ENCODE data around the gene PRELID3B.
A peak's percentile ranks its signal among the peaks of the same experiment; 100 is the strongest.

Gene PRELID3B

GRCh38 chr20:58993332-58994248 is 49.0 kb downstream of the PRELID3B start:
- DNase-seq = no peak

- DNase-seq = no peak
These were observed 49.7 kb downstream of the PRELID3B start for GRCh38 chr20:58992911-58993310.

- DNase-seq = peak in 1 of 2 experiments; percentile 7
These were observed 50.9 kb downstream of the PRELID3B start for GRCh38 chr20:58991715-58992114.

- peak in 1 of 2 experiments; percentile 11 for DNase-seq
These were observed 51.7 kb downstream of the PRELID3B start for GRCh38 chr20:58990651-58991445.

- peak in 1 of 2 experiments; percentile 1 for DNase-seq
These were observed 53.4 kb downstream of the PRELID3B start for GRCh38 chr20:58989196-58989595.

GRCh38 chr20:58988565-58988882 is 54.1 kb downstream of the PRELID3B start:
- DNase-seq = peak in 1 of 2 experiments; percentile 7

- DNase-seq = peak in 1 of 2 experiments; percentile 4
These were observed 54.6 kb downstream of the PRELID3B start for GRCh38 chr20:58987790-58988564.

- peak in 1 of 2 experiments; percentile 5 for DNase-seq
These were observed 55.5 kb downstream of the PRELID3B start for GRCh38 chr20:58986968-58987517.

- DNase-seq = peak in 1 of 2 experiments; percentile 13
These were observed 56.2 kb downstream of the PRELID3B start for GRCh38 chr20:58986286-58986967.

- no peak for DNase-seq
These were observed 56.9 kb downstream of the PRELID3B start for GRCh38 chr20:58985656-58986055.

- DNase-seq = no peak
These were observed 57.9 kb downstream of the PRELID3B start for GRCh38 chr20:58984691-58985090.
